Inferior parietal cortex (tissue), 1 donor: ENCODE data around the gene INTS13.
"Not testable (repeated sequence)": the region's sequence is repeated elsewhere in the genome, so short reads cannot be mapped to it uniquely, and the experiment has no call there.

ENCODE experiments used
- DNase-seq: peaks from one replicate; pipeline ENCODE4 v3.0.0-alpha.2; 2016; ENCODE audit errors: extremely low spot score

INTS13 gene, protein sequence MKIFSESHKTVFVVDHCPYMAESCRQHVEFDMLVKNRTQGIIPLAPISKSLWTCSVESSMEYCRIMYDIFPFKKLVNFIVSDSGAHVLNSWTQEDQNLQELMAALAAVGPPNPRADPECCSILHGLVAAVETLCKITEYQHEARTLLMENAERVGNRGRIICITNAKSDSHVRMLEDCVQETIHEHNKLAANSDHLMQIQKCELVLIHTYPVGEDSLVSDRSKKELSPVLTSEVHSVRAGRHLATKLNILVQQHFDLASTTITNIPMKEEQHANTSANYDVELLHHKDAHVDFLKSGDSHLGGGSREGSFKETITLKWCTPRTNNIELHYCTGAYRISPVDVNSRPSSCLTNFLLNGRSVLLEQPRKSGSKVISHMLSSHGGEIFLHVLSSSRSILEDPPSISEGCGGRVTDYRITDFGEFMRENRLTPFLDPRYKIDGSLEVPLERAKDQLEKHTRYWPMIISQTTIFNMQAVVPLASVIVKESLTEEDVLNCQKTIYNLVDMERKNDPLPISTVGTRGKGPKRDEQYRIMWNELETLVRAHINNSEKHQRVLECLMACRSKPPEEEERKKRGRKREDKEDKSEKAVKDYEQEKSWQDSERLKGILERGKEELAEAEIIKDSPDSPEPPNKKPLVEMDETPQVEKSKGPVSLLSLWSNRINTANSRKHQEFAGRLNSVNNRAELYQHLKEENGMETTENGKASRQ

DNA sequence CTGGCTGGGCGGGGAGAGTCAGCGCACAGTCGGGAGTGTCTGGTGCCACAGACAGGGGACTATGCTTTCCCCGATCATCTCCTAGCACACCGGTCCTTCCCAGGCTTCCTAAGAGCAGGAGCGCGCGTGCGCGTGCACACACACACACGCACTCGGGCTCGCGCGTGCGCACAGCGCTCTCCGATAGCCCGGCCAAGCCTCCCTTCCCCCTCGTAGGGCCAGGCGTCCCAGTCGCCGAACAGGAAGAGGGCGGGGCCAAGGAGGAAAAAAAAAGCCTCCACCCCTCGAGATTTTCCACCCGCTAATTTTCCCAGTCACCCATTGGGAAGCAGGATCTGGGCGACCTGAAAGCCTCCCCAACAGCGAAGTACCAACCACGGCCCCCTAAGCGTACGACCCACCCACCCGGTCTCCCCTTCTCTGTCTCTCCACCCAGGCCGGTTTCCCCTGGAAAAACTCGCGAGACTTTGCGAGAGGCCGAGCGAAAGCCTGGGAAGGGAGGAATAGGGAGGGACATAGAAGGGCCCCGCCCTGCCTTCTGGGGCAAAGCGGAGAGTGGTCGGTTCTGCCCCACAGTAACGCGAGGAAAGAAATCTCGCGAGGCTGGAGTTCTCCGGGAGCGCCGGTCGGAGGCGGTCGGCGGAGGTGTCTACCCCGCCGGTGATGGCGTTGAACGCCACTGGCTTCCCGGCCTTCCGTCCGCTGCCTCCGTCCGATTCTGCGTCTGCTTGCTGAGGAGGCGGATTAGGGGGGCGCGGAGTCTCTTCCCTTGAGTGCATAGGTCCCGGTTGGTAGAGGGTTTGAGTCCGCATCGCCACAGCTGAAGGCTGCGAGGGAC lies at the start of gene INTS13, which contains the start of gene FGFR1OP2:
Gene INTS13, minus strand, starts transcription at position 119 of the 838 bp plus-strand sequence. CDS start 1,178 bp downstream, outside the sequence.
Gene FGFR1OP2, plus strand, starts transcription at position 608 of the 838 bp plus-strand sequence. CDS start 15,689 bp downstream, outside the sequence.
- DNase-seq: peak; percentile 98

- no peak for DNase-seq
These were observed 45.1 kb upstream of the INTS13 start for GRCh38 chr12:26982866-26983265.

DNA sequence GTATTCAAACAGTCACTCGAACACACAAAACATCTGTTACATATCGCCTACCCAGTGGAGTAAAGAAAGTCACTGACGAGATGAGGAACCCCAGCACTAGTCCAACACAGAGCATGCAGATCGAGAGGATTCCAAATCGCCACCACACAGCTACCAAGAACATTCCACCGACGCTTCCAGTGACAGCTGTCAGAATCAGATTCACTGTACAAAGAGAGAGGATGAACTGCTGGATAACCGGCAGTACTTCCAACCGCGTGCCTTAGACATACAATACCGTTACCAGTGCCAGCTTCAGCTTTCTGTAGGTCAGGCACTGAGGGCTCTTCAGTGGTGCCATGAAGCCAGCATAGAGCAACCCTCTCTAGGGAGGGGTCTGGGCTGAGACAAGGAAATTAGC lies 42.0 kb upstream of the INTS13 start:
- DNase-seq: no peak

GRCh38 chr12:26978801-26979200 lies 41.0 kb upstream of the INTS13 start:
- no peak for DNase-seq

DNA sequence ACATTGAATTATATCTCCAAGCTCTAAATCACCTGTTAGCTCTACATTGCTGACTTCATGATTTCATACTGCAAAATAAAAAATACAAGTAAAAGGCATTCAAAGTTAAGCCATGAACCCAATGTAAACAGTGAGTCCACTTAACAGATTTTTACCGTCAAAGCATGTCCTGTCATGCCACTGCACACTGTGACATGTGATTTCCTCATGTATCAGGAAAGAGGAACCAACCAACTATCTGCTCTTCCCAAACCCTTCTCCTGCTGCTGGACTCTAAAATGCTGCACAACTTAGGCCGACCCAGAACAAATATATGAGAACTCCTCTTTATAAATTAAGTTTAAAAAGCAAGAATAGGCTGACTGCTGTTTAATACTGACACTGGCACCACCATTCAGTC lies 38.9 kb upstream of the INTS13 start:
- no peak for DNase-seq

GRCh38 chr12:26971963-26972362 lies 34.2 kb upstream of the INTS13 start:
- no peak for DNase-seq

DNA sequence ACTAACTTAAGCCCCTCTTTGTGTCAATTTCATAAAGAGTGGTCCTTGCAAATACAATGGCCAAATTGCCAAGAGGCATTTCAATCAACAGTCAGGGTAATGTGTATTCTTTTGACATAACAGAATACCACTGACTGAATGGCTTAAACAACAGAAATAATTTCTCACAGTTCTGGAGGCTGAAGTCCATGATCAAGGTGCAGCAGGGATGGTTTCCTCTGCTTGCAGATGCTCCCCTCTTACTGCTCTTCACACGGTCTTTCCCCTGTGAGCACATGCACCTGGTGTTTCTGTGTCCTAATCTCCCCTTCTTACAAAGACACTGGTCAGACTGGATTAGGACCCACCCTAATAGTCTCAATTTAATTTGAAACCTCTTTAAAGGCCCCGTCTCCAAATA lies 32.4 kb upstream of the INTS13 start:
- DNase-seq: no peak

GRCh38 chr12:26966842-26967241 lies 29.1 kb upstream of the INTS13 start:
- DNase-seq: no peak

- no peak for DNase-seq
These were observed 25.6 kb upstream of the INTS13 start for GRCh38 chr12:26963413-26963812.

DNA sequence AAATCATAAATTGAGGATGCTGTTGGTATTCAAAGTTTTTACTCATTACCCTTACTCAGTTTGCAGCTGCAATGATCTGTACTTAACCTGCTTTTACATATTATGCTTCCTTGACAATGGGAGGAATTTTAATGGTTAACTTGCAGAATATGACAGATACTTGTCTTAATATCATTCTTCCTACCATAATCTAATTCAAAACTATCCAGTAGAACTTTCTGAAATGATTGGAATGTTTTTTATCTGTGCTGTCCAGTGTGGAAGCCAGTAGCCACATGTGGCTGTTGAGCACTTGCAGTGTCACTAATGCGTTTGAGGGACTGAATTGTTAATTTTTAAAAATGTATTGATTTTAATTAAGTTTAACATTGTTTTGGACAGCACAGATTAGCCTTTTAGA lies 24.0 kb upstream of the INTS13 start:
- no peak for DNase-seq

DNA sequence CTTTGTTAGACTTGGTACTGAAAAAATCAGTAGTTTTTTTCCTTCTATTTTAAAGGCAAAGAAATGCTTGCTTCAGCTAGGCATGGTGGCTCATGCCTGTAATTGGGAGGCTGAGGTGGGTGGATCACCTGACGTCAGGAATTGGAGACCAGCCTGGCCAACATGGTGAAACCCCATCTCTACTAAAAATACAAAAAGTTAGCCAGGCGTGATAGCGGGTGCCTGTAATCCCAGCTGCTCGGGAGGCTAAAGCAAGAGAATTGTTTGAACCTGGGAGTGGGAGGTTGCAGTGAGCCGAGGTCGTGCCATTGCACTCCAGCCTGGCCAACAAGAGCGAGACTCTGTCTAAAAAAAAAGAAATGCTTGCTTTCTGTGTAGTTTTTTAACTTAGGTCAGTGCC lies 23.6 kb upstream of the INTS13 start:
- not testable (repeated sequence) for DNase-seq

GRCh38 chr12:26954027-26954426 lies 16.2 kb upstream of the INTS13 start:
- no peak for DNase-seq

DNA sequence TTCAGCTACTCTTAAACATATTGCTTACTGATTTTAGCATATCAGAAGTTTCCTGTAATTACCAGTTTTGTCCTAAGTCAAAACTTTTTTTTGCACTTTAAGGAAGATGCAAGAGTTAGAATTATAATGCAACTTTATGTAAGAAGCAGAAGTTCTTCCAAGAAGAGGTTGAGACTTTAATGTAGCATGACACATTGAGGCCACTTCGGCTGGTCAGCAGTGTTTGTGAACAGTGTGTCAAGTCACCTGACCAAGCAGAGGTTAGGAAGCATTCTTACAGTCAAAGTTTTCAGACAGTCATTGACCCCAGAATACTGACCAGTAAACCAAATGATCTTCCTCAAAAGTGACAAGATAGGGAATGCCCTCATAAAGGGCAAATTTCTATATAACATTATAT lies 15.7 kb upstream of the INTS13 start:
- DNase-seq: no peak

- no peak for DNase-seq
These were observed 10.5 kb upstream of the INTS13 start for GRCh38 chr12:26948309-26948708.

- no peak for DNase-seq
These were observed 3.4 kb upstream of the INTS13 start for GRCh38 chr12:26941215-26941594.

DNA sequence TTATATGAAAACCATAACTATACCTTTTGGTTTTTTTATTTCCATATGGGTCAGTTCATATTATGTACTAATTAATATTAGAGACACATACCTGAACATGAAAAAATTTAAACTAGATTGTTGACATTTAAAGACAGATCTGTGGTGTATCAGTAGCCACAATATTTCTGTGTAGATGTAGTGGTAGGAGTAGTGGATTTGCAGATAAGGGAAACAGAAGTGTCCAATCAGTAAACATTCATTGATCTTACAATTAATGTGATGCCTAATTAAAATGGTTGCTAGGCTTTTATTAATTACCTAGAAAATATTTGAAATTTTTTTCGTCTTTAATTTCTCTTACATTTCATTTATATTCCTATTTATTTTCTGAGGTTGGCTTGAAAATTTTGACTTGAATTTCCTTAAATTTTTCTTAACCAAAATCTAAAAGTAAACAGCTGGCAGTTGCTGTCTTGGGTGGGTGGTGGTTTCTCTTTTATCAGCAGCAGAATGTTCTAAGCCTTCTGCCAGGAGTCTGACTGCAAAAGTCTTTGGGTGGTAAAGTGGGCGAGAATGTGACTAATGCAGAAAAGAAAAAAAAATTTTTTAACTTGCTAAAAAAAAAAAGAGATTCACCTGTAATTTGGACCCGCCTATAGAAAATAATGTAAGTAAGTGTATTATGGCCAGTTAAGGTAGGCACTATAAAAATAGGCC lies 2.9 kb upstream of the INTS13 start:
- no peak for DNase-seq

DNA sequence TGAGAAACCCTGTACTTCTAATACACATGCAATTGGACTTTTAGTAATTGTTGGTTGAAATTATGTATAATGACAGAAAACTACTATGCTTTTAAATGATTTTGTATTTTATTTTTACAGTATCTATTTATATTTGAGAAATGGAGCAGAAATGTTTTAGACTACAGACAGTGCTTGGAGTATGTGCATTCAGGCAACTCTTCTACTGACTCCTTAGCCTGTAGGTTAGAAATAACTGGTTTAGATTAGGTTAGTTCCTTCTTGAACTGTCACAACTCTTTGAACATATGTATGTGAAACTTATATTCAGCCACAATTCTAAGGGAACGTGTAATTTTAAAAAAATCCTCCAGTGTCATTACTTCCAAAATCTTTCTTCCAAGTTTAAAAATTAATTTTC lies 2.2 kb upstream of the INTS13 start:
- no peak for DNase-seq

- no peak for DNase-seq
These were observed 1.5 kb upstream of the INTS13 start for GRCh38 chr12:26939192-26939832.

DNA sequence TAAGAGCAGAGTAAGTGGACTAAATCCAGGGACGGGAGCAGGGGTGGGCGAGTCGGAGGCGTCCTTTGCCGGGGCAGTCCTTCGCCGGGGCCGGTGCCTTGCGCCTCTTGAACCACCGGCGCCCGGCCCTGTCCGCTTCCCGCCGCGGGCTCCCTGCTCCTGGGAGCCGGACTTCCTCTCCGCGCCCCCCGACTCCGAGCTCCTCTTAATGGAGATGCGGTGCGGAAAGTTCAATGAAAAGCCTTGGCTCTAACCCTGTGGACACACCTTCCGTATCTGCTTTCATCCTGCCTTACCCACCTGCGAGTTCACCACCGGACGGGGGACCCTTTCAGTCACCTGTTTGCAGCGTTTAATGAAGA lies 901 bp upstream of the INTS13 start:
- no peak for DNase-seq

DNA sequence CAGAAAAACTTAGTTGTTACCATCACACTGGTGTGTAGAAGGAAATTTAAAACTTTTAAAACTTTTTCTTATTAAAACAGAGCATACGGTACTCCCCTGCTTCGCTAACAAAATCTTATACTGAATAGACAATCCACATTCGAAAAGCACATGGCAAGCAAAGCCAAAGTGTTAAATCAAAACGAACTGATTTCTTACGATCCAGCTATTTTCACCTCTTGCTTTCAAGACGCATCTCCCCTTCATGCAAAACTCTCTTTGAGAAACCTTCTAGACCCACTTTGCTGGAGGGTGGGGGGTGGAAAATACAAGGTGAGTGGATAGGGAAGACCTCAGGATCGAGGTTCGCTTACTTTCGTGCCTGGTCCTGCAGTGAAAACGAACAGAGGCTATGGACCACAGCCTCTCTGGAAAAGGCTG lies 328 bp downstream of the INTS13 start:
- DNase-seq: no peak
